ENCODE data around the gene EGLN1.

DNA sequence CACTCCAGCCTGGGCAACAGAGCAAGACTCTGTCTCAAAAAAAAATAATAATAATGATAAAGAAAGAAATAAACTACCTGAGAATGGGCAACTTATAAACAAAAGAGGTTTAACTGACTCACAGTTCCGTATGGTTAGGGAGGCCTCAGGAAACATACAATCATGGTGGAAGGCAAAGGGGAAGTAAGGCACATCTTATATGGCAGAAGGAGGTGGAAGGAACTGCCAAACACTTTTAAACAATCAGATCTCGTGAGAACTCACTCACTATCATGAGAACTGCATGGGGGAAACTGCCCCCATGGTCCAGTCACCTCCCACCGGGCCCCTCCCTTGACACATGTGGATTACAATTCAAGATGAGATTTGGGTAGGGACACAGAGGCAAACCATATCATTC lies 6.3 kb upstream of the EGLN1 start:
- TF ChIP-seq RAD21 (conservative IDR thresholded peaks at IDR 0.05 in 1 of 2, IDR thresholded peaks at IDR 0.05 in 1 of 2) (no peak), CTCF (IDR thresholded peaks at IDR 0.05) (no peak), NFE2L2 (conservative IDR thresholded peaks at IDR 0.05; ENCODE audit: low read length) (no peak), ESRRA (IDR thresholded peaks at IDR 0.05; ENCODE audit: borderline replicate concordance, low read length) (no peak), POLR2A (IDR thresholded peaks at IDR 0.05; ENCODE audit: low read length) (no peak), SREBF2 (IDR thresholded peaks at IDR 0.05) (no peak), ZNF302 (CRISPR knock-in tag; IDR thresholded peaks at IDR 0.05) (no peak), JUN (IDR thresholded peaks at IDR 0.05) (no peak), GATA3 (IDR thresholded peaks at IDR 0.05; ENCODE audit: borderline replicate concordance) (no peak), ZSCAN20 (CRISPR knock-in tag; IDR thresholded peaks at IDR 0.05) (no peak), EP300 (IDR thresholded peaks at IDR 0.05) (no peak), SMC3 (IDR thresholded peaks at IDR 0.05) (no peak), RCOR1 (IDR thresholded peaks at IDR 0.05; ENCODE audit: low read depth, low read length) (no peak)

All from A549 (cell line).